ENCODE results near the gene KRT40.

DNA sequence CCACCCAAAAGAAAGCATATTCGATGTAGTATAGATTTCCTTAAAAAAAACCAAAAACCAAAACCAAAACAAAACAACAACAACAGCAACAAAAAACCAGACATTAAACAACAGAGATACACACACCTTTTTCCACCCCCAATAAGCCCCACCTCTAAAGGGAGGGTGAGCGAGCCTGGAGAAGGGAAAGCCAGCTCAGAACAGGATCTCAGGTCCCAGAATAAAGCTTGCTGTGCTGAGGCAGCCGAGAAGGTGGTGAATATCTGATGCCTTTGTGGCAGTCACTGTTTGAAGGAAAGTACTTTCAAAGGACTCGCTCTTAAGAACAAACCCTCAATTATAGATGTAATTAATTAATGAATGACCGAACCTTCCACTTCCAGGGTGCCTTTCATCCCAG lies 47.1 kb downstream of the KRT40 start:
- TF ChIP-seq, protein P1, sequence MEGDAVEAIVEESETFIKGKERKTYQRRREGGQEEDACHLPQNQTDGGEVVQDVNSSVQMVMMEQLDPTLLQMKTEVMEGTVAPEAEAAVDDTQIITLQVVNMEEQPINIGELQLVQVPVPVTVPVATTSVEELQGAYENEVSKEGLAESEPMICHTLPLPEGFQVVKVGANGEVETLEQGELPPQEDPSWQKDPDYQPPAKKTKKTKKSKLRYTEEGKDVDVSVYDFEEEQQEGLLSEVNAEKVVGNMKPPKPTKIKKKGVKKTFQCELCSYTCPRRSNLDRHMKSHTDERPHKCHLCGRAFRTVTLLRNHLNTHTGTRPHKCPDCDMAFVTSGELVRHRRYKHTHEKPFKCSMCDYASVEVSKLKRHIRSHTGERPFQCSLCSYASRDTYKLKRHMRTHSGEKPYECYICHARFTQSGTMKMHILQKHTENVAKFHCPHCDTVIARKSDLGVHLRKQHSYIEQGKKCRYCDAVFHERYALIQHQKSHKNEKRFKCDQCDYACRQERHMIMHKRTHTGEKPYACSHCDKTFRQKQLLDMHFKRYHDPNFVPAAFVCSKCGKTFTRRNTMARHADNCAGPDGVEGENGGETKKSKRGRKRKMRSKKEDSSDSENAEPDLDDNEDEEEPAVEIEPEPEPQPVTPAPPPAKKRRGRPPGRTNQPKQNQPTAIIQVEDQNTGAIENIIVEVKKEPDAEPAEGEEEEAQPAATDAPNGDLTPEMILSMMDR (IDR thresholded peaks at IDR 0.05; ENCODE audit: poor library complexity): no peak
- TF ChIP-seq EZH2 (IDR thresholded peaks at IDR 0.05; ENCODE audit: borderline replicate concordance): no peak
- no peak for TF ChIP-seq EZH2phosphoT487 (IDR thresholded peaks at IDR 0.05; ENCODE audit: low read depth, severe bottlenecking, unreplicated experiment)

Data from hepatocyte (in vitro differentiated cells).